ENCODE measurements around the gene DHRS4.

Gene DHRS4

GRCh38 chr14:23930742-23931141, 22.8 kb upstream of the DHRS4 start:
- DNase-seq (ENCODE audit: low read depth in 1 of 2, low spot score in 1 of 2): no peak
- H3K4me3 ChIP-seq (replicated peaks; ENCODE audit: insufficient read depth, low read length): no peak overlapping the region
- TF ChIP-seq POLR2AphosphoS5 (IDR thresholded peaks at IDR 0.05; ENCODE audit: low read depth): no peak
- no peak for TF ChIP-seq GABPA (IDR thresholded peaks at IDR 0.05; ENCODE audit: low read depth)
- TF ChIP-seq CTCF (IDR thresholded peaks at IDR 0.05; ENCODE audit: insufficient read depth, low read length): no peak
- TF ChIP-seq SPI1 (IDR thresholded peaks at IDR 0.05; ENCODE audit: borderline replicate concordance, low read depth): no peak
- no peak for TF ChIP-seq REST (IDR thresholded peaks at IDR 0.05; ENCODE audit: insufficient replicate concordance, low read depth)

GRCh38 chr14:23931721-23932289, 21.8 kb upstream of the DHRS4 start:
- DNase-seq (ENCODE audit: low read depth in 1 of 2, low spot score in 1 of 2): no peak
- H3K27ac ChIP-seq (replicated peaks): no peak overlapping the region
- no peak for TF ChIP-seq POLR2AphosphoS5 (IDR thresholded peaks at IDR 0.05; ENCODE audit: low read depth)
- no peak for TF ChIP-seq REST (IDR thresholded peaks at IDR 0.05; ENCODE audit: insufficient replicate concordance, low read depth)
- TF ChIP-seq SPI1 (IDR thresholded peaks at IDR 0.05; ENCODE audit: borderline replicate concordance, low read depth): no peak
- no peak for TF ChIP-seq CTCF (IDR thresholded peaks at IDR 0.05; ENCODE audit: insufficient read depth, low read length)
- no peak for TF ChIP-seq GABPA (IDR thresholded peaks at IDR 0.05; ENCODE audit: low read depth)
- no peak overlapping the region for H3K4me3 ChIP-seq (replicated peaks; ENCODE audit: insufficient read depth, low read length)
- no peaks in the 10 kb centered on the region for H3K27me3 ChIP-seq (ENCODE audit: insufficient read depth, poor library complexity, severe bottlenecking)

More at GRCh38 chr14:23930742-23931141, 22.8 kb upstream of the DHRS4 start:
- Histone ChIP-seq H3K27me3 (ENCODE audit: insufficient read depth, poor library complexity, severe bottlenecking) (no peaks in the 10 kb centered on the region), H3K27ac (replicated peaks) (no peak overlapping the region)

- H3K27ac ChIP-seq (replicated peaks): no peak overlapping the region
- TF ChIP-seq REST (IDR thresholded peaks at IDR 0.05; ENCODE audit: insufficient replicate concordance, low read depth) (no peak), GABPA (IDR thresholded peaks at IDR 0.05; ENCODE audit: low read depth) (no peak), SPI1 (IDR thresholded peaks at IDR 0.05; ENCODE audit: borderline replicate concordance, low read depth) (no peak), CTCF (IDR thresholded peaks at IDR 0.05; ENCODE audit: insufficient read depth, low read length) (no peak)
- DNase-seq (ENCODE audit: low read depth in 1 of 2, low spot score in 1 of 2): no peak
- H3K27me3 ChIP-seq (ENCODE audit: insufficient read depth, poor library complexity, severe bottlenecking): no peaks in the 10 kb centered on the region
- H3K4me3 ChIP-seq (replicated peaks; ENCODE audit: insufficient read depth, low read length): no peak overlapping the region
Measured at GRCh38 chr14:23932639-23933038, 20.9 kb upstream of the DHRS4 start.

Data from HL-60 (cell line).